DOHH2 (cell line): ENCODE results near the gene KBTBD12.

Source experiments
- H3F3A ChIP-seq: fragments of 200-600 bp; sonication (generic), shearing (Covaris generic); 2 replicates; pipeline ENCODE4 v1.6.0; 2016; ENCODE audit warnings: antibody characterized with exemption, mild to moderate bottlenecking; ENCODE audit not compliant: control insufficient read depth, insufficient read depth
- H3K27ac ChIP-seq: fragments of 200-600 bp; sonication (generic); 2 replicates; pipeline ENCODE4 v1.5.1; 2014; ENCODE audit warnings: low read depth, mild to moderate bottlenecking, low read length, moderate library complexity
- H3K27me3 ChIP-seq: fragments of 200-600 bp; sonication (generic); 2 replicates; pipeline ENCODE4 v1.6.1; 2014; ENCODE audit warnings: mild to moderate bottlenecking, low read length, mixed read lengths; ENCODE audit not compliant: control insufficient read depth
- H3K36me3 ChIP-seq: fragments of 200-600 bp; sonication (generic); 2 replicates; pipeline ENCODE4 v1.6.1; 2014; ENCODE audit warnings: mild to moderate bottlenecking, low read length, moderate library complexity, mixed read lengths; ENCODE audit not compliant: control insufficient read depth
- H3K4me1 ChIP-seq: fragments of 200-600 bp; sonication (generic); 2 replicates; pipeline ENCODE4 v1.6.1; 2014; ENCODE audit warnings: mild to moderate bottlenecking, low read length, mixed read lengths; ENCODE audit not compliant: control insufficient read depth
- H3K4me2 ChIP-seq: fragments of 200-600 bp; sonication (generic); 2 replicates; pipeline ENCODE4 v1.6.0; 2014; ENCODE audit warnings: mild to moderate bottlenecking, low read length, moderate library complexity
- H3K4me3 ChIP-seq: fragments of 200-600 bp; sonication (generic); 2 replicates; pipeline ENCODE4 v1.5.1; 2014; ENCODE audit warnings: mild to moderate bottlenecking, low read length, mixed read lengths
- H3K79me2 ChIP-seq: fragments of 200-600 bp; sonication (generic); 2 replicates; pipeline ENCODE4 v1.6.1; 2014; ENCODE audit warnings: mild to moderate bottlenecking, low read length, mixed read lengths; ENCODE audit not compliant: control insufficient read depth
- H3K9me2 ChIP-seq: fragments of 200-600 bp; sonication (generic); replicated peaks from 2 replicates; pipeline ENCODE4 v1.6.1; 2014; ENCODE audit warnings: mild to moderate bottlenecking, low read length, mixed read lengths; ENCODE audit not compliant: control insufficient read depth
- H3K9me3 ChIP-seq: fragments of 200-600 bp; sonication (generic); 2 replicates; pipeline ENCODE4 v1.6.1; 2014; ENCODE audit warnings: antibody characterized with exemption, low read length, mixed read lengths; ENCODE audit not compliant: control insufficient read depth, insufficient read depth
- H4K20me1 ChIP-seq: fragments of 200-600 bp; sonication (generic); 2 replicates; pipeline ENCODE4 v1.6.0; 2014; ENCODE audit warnings: low read depth, mild to moderate bottlenecking, antibody characterized with exemption, low read length, moderate library complexity; ENCODE audit not compliant: control insufficient read depth, insufficient read depth
- EZH2phosphoT487 ChIP-seq: fragments of 200-600 bp; sonication (generic); IDR thresholded peaks from 2 replicates; pipeline ENCODE4 v1.6.1; 2017; ENCODE audit warnings: borderline replicate concordance, mild to moderate bottlenecking, antibody characterized with exemption, low read length, moderate library complexity, mixed read lengths
- TF ChIP-seq, protein P1 (sequence below): fragments of 200-600 bp; sonication (generic); IDR thresholded peaks from one replicate; pipeline ENCODE4 v1.5.1; 2014; ENCODE audit warnings: antibody characterized with exemption, mild to moderate bottlenecking, low read depth, low read length; ENCODE audit not compliant: poor library complexity, severe bottlenecking

KBTBD12 gene

DNA sequence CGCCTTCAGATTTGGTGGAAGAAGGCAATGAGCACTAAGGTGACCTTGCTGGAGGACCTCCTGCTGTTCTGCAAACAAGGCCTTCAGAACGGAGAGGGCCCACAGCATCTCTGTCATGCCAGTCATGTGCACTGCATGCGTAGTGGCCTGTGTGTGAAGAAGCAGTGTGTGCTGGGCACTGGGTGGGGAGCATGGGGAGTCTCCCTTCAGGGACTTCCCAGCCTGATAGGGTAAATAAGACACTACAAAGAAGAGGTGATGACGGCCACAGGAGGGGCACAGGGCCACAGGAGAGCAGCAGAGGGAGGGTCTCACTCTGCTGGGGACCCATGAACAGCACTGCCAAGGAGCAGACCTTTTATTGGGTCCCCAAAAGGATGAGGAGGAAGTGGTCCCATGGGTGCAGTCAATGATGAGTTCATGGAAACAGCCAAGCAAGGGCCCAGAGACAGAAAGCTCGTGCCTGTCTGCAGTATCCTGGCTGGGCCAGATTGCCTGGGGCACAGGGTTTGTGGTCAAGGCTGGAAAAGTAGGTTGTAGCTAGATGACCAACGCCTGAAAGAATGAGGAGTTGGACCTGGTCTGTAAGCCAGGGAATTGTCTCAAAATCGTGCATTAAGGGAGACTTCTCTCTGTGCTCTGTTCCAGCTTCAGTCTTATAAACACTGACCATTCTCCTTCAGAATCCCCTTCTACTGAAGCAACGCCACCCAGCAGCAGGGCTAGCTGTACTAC is 69.4 kb downstream of the KBTBD12 start:
- H3K27me3 ChIP-seq, result peaks cover 9% of the 10 kb centered on the region; the same call in 1 of the 2 replicates
- no peak overlapping the region for H3K27ac ChIP-seq
- H3K4me2 ChIP-seq, result no peak overlapping the region
- H3K79me2 ChIP-seq, result no peaks in the 10 kb centered on the region
- H3F3A ChIP-seq, result no peaks in the 10 kb centered on the region
- no peak for TF ChIP-seq EZH2phosphoT487
- TF ChIP-seq, protein P1, sequence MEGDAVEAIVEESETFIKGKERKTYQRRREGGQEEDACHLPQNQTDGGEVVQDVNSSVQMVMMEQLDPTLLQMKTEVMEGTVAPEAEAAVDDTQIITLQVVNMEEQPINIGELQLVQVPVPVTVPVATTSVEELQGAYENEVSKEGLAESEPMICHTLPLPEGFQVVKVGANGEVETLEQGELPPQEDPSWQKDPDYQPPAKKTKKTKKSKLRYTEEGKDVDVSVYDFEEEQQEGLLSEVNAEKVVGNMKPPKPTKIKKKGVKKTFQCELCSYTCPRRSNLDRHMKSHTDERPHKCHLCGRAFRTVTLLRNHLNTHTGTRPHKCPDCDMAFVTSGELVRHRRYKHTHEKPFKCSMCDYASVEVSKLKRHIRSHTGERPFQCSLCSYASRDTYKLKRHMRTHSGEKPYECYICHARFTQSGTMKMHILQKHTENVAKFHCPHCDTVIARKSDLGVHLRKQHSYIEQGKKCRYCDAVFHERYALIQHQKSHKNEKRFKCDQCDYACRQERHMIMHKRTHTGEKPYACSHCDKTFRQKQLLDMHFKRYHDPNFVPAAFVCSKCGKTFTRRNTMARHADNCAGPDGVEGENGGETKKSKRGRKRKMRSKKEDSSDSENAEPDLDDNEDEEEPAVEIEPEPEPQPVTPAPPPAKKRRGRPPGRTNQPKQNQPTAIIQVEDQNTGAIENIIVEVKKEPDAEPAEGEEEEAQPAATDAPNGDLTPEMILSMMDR, result no peak
- H3K4me3 ChIP-seq, result no peak overlapping the region
- no peaks in the 10 kb centered on the region for H3K36me3 ChIP-seq
- H3K4me1 ChIP-seq, result no peaks in the 10 kb centered on the region
- no peaks in the 10 kb centered on the region for H3K9me3 ChIP-seq
- H3K9me2 ChIP-seq, result no peaks in the 10 kb centered on the region
- H4K20me1 ChIP-seq, result no peaks in the 10 kb centered on the region

- Histone ChIP-seq H3K9me2 (no peaks in the 10 kb centered on the region), H3K9me3 (no peaks in the 10 kb centered on the region), H3K4me2 (no peak overlapping the region), H4K20me1 (no peaks in the 10 kb centered on the region), H3K79me2 (no peaks in the 10 kb centered on the region), H3K27ac (no peak overlapping the region), H3K36me3 (no peaks in the 10 kb centered on the region), H3K27me3 (peaks cover 9% of the 10 kb centered on the region; the same call in 1 of the 2 replicates), H3K4me3 (no peak overlapping the region), H3K4me1 (no peaks in the 10 kb centered on the region), H3F3A (no peaks in the 10 kb centered on the region)
- TF ChIP-seq EZH2phosphoT487, result no peak
- TF ChIP-seq, protein P1, result no peak
Observed at GRCh38 chr3:127985216-127985615, 70.2 kb downstream of the KBTBD12 start.

DNA sequence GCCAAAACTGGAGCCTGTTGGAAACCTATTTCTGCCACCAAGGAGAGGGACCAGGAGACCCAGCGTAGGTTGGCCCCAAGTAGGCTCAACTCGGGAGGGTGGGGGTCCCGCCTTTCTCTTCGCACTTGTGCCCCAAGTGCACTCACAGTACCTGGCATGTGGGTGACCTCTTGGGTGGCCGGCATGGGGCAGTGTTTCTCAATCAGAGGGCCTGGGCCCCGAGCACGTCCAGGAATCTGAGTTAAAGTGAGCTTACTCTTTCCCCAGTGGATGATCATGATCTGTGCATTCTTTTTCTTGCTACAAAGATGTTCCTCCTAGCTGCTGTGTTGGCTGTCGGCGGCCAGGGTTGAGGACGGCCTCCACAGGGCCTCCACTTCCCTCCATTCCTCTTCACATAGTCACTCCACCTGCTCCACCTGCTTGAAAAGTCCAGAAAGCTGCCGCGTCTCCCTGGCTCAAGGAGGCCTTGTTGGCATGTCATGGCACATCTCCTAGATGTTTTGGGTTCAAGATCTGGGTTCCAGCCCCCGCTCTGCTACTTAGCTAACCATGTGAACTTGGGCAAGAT is 70.7 kb downstream of the KBTBD12 start:
- Histone ChIP-seq H3K27ac (no peak overlapping the region), H3K9me3 (no peaks in the 10 kb centered on the region), H3K79me2 (no peaks in the 10 kb centered on the region), H3K9me2 (no peaks in the 10 kb centered on the region), H3F3A (no peaks in the 10 kb centered on the region), H4K20me1 (no peaks in the 10 kb centered on the region), H3K27me3 (peaks cover 9% of the 10 kb centered on the region; the same call in 1 of the 2 replicates), H3K4me1 (no peaks in the 10 kb centered on the region), H3K4me2 (no peak overlapping the region), H3K4me3 (no peak overlapping the region), H3K36me3 (no peaks in the 10 kb centered on the region)
- TF ChIP-seq EZH2phosphoT487, result no peak
- TF ChIP-seq, protein P1, result no peak
